ENCODE data around the gene TOX2.

The TOX2 gene

GRCh38 chr20:44068316-44069201 is 153.9 kb downstream of the TOX2 start:
- DNase-seq = no peak

- no peak for DNase-seq
These were observed 154.8 kb downstream of the TOX2 start for GRCh38 chr20:44069203-44070011.

GRCh38 chr20:44070139-44070900 is 155.7 kb downstream of the TOX2 start:
- DNase-seq = no peak

- DNase-seq = no peak
These were observed 156.4 kb downstream of the TOX2 start for GRCh38 chr20:44071057-44071456.

GRCh38 chr20:44071526-44072111 is 157.0 kb downstream of the TOX2 start:
- DNase-seq = no peak

- no peak for DNase-seq
These were observed 157.7 kb downstream of the TOX2 start for GRCh38 chr20:44072384-44072783.

GRCh38 chr20:44073011-44073674 is 158.5 kb downstream of the TOX2 start:
- DNase-seq = no peak

GRCh38 chr20:44073675-44074071 is 159.0 kb downstream of the TOX2 start:
- DNase-seq = no peak

- no peak for DNase-seq
These were observed 159.8 kb downstream of the TOX2 start for GRCh38 chr20:44074252-44075151.

GRCh38 chr20:44075191-44075949 is 160.7 kb downstream of the TOX2 start:
- no peak for DNase-seq

GRCh38 chr20:44075950-44076232 is 161.2 kb downstream of the TOX2 start:
- DNase-seq = no peak

- no peak for DNase-seq
These were observed 164.6 kb downstream of the TOX2 start for GRCh38 chr20:44079291-44079690.

GRCh38 chr20:44080064-44080463 is 165.4 kb downstream of the TOX2 start:
- no peak for DNase-seq

GRCh38 chr20:44080646-44081267 is 166.1 kb downstream of the TOX2 start:
- DNase-seq = peak; percentile 80

- DNase-seq = no peak
These were observed 166.8 kb downstream of the TOX2 start for GRCh38 chr20:44081476-44081875.

- no peak for DNase-seq
These were observed 167.2 kb downstream of the TOX2 start for GRCh38 chr20:44081888-44082287.

- DNase-seq = peak; percentile 52
These were observed 168.7 kb downstream of the TOX2 start for GRCh38 chr20:44083220-44083933.

- no peak for DNase-seq
These were observed 169.8 kb downstream of the TOX2 start for GRCh38 chr20:44084439-44084838.

GRCh38 chr20:44084891-44085290 is 170.2 kb downstream of the TOX2 start:
- DNase-seq = no peak

All from femur (tissue), 1 donor.